PC-3 (cell line): Measurements from ENCODE around the gene ASF1B.

Source experiments
- CTCF ChIP-seq: fragments of 300-600 bp; sonication (generic); conservative IDR thresholded peaks from 2 replicates; pipeline ENCODE4 v1.5.1; 2017; ENCODE audit warnings: antibody characterized with exemption, low read depth, mild to moderate bottlenecking, low read length
- EZH2 ChIP-seq: fragments of 300-600 bp; sonication (generic); IDR thresholded peaks from one replicate; pipeline ENCODE4 v1.6.1; 2017; ENCODE audit warnings: antibody characterized with exemption, mild to moderate bottlenecking, low read length; ENCODE audit not compliant: unreplicated experiment
- EZH2phosphoT487 ChIP-seq: fragments of 300-600 bp; sonication (generic); IDR thresholded peaks from 2 replicates; pipeline ENCODE4 v1.6.1; 2018; ENCODE audit warnings: mild to moderate bottlenecking, antibody characterized with exemption, low read length, borderline replicate concordance

- no peak for TF ChIP-seq EZH2phosphoT487
- TF ChIP-seq CTCF = no peak
- TF ChIP-seq EZH2 = no peak
Measured at GRCh38 chr19:14127176-14127575, 9.2 kb downstream of the ASF1B start.
